BE2C (cell line): ENCODE results near the gene UNC79.

ENCODE experiments used
- DNase-seq: peaks from one replicate; pipeline ENCODE4 v3.0.0-alpha.2; 2020
- H3K27me3 ChIP-seq: fragments of 250-450 bp; sonication (Bioruptor Pico); 2 replicates; pipeline ENCODE4 v1.5.1; 2020; ENCODE audit warnings: mild to moderate bottlenecking
- H3K36me3 ChIP-seq: fragments of 250-450 bp; sonication (Bioruptor Pico); 2 replicates; pipeline ENCODE4 v1.5.1; 2020; ENCODE audit warnings: mild to moderate bottlenecking
- H3K4me1 ChIP-seq: fragments of 250-450 bp; sonication (Bioruptor Pico); 2 replicates; pipeline ENCODE4 v1.5.1; 2020
- H3K4me3 ChIP-seq: 2 replicates; pipeline ENCODE4 v1.5.1; 2011; ENCODE audit warnings: low read depth, low read length
- H3K9me3 ChIP-seq: fragments of 250-450 bp; sonication (Bioruptor Pico); 2 replicates; pipeline ENCODE4 v1.5.1; 2020
- CTCF ChIP-seq: IDR thresholded peaks from 2 replicates; pipeline ENCODE4 v1.5.1; 2012; ENCODE audit warnings: mild to moderate bottlenecking, low read depth, low read length

UNC79 gene

DNA sequence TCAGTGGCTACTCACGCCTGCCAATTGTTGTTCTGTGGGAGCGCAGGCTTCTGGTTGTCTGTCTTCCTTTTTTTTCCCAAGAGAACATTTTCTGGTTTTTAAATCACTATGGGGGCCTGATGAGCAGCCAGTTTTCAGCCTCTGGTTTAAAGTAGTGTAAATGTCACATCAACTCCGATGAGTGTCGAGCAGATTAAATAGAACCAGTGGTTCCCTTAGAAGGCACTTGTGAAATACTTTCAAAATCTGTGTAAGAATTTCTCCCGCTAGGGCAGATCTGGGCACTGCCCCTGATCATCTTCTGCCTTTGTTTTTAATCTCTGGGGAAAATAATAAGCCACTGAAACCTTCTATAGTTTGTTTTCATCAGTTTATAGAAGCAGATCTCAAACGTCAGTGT, 227.1 kb downstream of the UNC79 start:
- H3K9me3 ChIP-seq: no peaks in the 10 kb centered on the region
- no peak overlapping the region for H3K4me3 ChIP-seq
- no peak for DNase-seq
- H3K36me3 ChIP-seq: peaks cover 26% of the 10 kb centered on the region
- no peak for TF ChIP-seq CTCF
- H3K4me1 ChIP-seq: no peaks in the 10 kb centered on the region
- H3K27me3 ChIP-seq: no peaks in the 10 kb centered on the region

DNA sequence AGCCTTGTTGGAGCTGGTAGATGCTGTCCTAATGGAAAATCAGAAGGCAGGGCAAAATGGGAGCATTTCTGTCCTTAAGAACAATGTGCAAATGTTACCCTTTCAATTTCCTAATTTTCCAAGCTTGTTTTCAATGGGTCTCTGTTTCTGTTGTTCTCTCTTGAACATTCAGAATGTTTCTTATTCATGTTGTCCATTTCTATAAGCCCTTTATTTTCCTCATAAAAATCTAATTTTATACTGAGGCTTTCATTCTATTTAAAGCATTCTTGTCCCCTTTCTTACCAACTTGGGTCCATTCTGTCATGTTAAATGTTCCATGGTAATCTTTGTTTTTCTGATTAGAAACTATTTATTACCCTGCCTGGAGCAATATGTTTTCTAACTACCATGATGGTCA, 232.6 kb downstream of the UNC79 start:
- Histone ChIP-seq H3K9me3 (no peaks in the 10 kb centered on the region), H3K27me3 (no peaks in the 10 kb centered on the region), H3K4me3 (no peak overlapping the region), H3K36me3 (peaks cover 47% of the 10 kb centered on the region), H3K4me1 (no peaks in the 10 kb centered on the region)
- no peak for DNase-seq
- no peak for TF ChIP-seq CTCF

DNA sequence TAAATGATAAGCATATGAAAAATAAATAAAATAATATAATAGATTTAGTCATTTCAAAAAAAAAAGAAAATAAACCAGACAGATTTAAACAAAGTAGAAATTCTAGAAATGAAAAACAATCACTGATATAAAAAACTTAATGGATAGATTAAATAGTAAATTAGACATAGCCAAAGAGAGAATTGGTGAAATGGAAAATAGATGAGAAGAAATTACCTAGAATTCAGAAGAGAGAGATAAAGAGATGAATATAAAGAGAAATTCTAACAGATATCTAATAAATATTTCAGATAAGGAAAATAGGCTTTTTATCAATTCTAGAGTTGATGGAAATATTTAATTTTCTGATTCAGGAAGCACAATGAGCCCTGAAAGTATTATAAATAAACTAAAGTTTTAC, 234.4 kb downstream of the UNC79 start:
- Histone ChIP-seq H3K27me3 (no peaks in the 10 kb centered on the region), H3K4me1 (no peaks in the 10 kb centered on the region), H3K36me3 (peaks cover 41% of the 10 kb centered on the region), H3K9me3 (no peaks in the 10 kb centered on the region), H3K4me3 (no peak overlapping the region)
- DNase-seq: no peak
- no peak for TF ChIP-seq CTCF

- DNase-seq: no peak
- no peaks in the 10 kb centered on the region for H3K4me1 ChIP-seq
- no peak for TF ChIP-seq CTCF
- no peaks in the 10 kb centered on the region for H3K27me3 ChIP-seq
- no peaks in the 10 kb centered on the region for H3K9me3 ChIP-seq
- peaks cover 29% of the 10 kb centered on the region for H3K36me3 ChIP-seq
- H3K4me3 ChIP-seq: no peak overlapping the region
Observed at GRCh38 chr14:93669632-93670031, 238.9 kb downstream of the UNC79 start.

- TF ChIP-seq CTCF: no peak
- DNase-seq: no peak
- H3K27me3 ChIP-seq: no peaks in the 10 kb centered on the region
- H3K36me3 ChIP-seq: peaks cover 20% of the 10 kb centered on the region
- no peaks in the 10 kb centered on the region for H3K9me3 ChIP-seq
- H3K4me3 ChIP-seq: no peak overlapping the region
- no peaks in the 10 kb centered on the region for H3K4me1 ChIP-seq
Observed at GRCh38 chr14:93674343-93674742, 243.6 kb downstream of the UNC79 start.

- H3K27me3 ChIP-seq: no peaks in the 10 kb centered on the region
- H3K36me3 ChIP-seq: peaks cover 20% of the 10 kb centered on the region
- no peaks in the 10 kb centered on the region for H3K9me3 ChIP-seq
- peaks cover 3% of the 10 kb centered on the region; the same call in 1 of the 2 replicates for H3K4me1 ChIP-seq
- H3K4me3 ChIP-seq: no peak overlapping the region
- no peak for TF ChIP-seq CTCF
- no peak for DNase-seq
Observed at GRCh38 chr14:93675651-93676050, 244.9 kb downstream of the UNC79 start.
